Endothelial cell of umbilical vein (primary cell): Measurements from ENCODE around the gene SLC9A3. TPM values are rescaled to one million over a fixed set of nuclear protein-coding genes. Genes with fewer than 3 reads are reported as not detected.

Experiments
- BruUV-seq: library from RNA; stranded (reverse); fragments of 400-500 nt; replicated peaks from 2 replicates; lab custom pipeline; 2021; lab: Mats Ljungman, UMichigan
- CTCF ChIA-PET: fragments of 300-600, 350-600 bp; sonication (Branson Sonifier 250); formaldehyde crosslinking; loops from one replicate; lab custom pipeline; 2021; ENCODE audit warnings: antibody characterized with exemption, inconsistent platforms; lab: Charles Lee
- POLR2A ChIA-PET: fragments of 300-600, 350-600 bp; sonication (Branson Sonifier 250); formaldehyde crosslinking; loops from one replicate; lab custom pipeline; 2021; ENCODE audit warnings: antibody characterized with exemption, inconsistent platforms; lab: Charles Lee
- DNase-seq: peaks from one replicate; pipeline ENCODE4 v3.0.0-alpha.2; 2011; ENCODE audit warnings: low read depth, low spot score
- FAIRE-seq: peaks from 2 replicates; lab custom pipeline; 2011; peaks lifted over from hg19 to GRCh38; lab: Jason Lieb, UNC
- H2AFZ ChIP-seq: 2 replicates; pipeline ENCODE4 v1.6.0; 2012; ENCODE audit warnings: low read depth, low read length, control low read depth, inconsistent platforms
- H3K27ac ChIP-seq: 2 replicates; pipeline ENCODE4 v1.5.1; 2011; ENCODE audit warnings: low read depth, mild to moderate bottlenecking, control low read depth, low read length, moderate library complexity; ENCODE audit not compliant: insufficient read depth
- H3K27me3 ChIP-seq, 2 experiments: 2 replicates each; pipeline versions ENCODE4 v1.6.0 to v1.6.1; 2011; ENCODE audit warnings: low read length in 2 of 2, mixed read lengths in 1 of 2; ENCODE audit not compliant: control insufficient read depth in 2 of 2, insufficient read depth in 2 of 2
- H3K36me3 ChIP-seq, 2 experiments: 2 replicates in 1 of 2; 3 replicates in 1 of 2; pipeline ENCODE4 v1.5.1; 2011; ENCODE audit warnings: low read length in 2 of 2, mild to moderate bottlenecking in 1 of 2, moderate library complexity in 1 of 2; ENCODE audit not compliant: control insufficient read depth in 2 of 2, insufficient read depth in 2 of 2; ENCODE audit errors: extremely low read depth in 1 of 2
- H3K4me1 ChIP-seq: 3 replicates; pipeline ENCODE4 v1.5.1; 2011; ENCODE audit warnings: mild to moderate bottlenecking, low read length; ENCODE audit not compliant: control insufficient read depth, insufficient read depth; ENCODE audit errors: extremely low read depth
- H3K4me2 ChIP-seq: 2 replicates; pipeline ENCODE4 v1.6.1; 2011; ENCODE audit warnings: low read length, control low read depth, mixed read lengths; ENCODE audit not compliant: insufficient read depth
- H3K4me3 ChIP-seq, 3 experiments: fragments of 200-600 bp in 1 of 3; sonication (generic), shearing (Covaris generic) in 1 of 3; replicated peaks in 1 of 3; 2 replicates each; pipeline ENCODE4 v1.5.1; 2011 to 2016; ENCODE audit warnings: control low read depth in 3 of 3, low read length in 3 of 3, mild to moderate bottlenecking in 2 of 3, inconsistent platforms in 1 of 3, low read depth in 1 of 3, moderate library complexity in 1 of 3; ENCODE audit not compliant: insufficient read depth in 1 of 3
- H3K79me2 ChIP-seq: 2 replicates; pipeline ENCODE4 v1.6.0; 2012; ENCODE audit warnings: low read length, inconsistent platforms; ENCODE audit not compliant: control insufficient read depth, insufficient read depth
- H3K9ac ChIP-seq: replicated peaks from 2 replicates; pipeline ENCODE3; 2011; ENCODE audit warnings: low read length, control low read depth; ENCODE audit not compliant: insufficient read depth; ENCODE audit errors: extremely low read depth
- H3K9me1 ChIP-seq: replicated peaks from 3 replicates; pipeline ENCODE4 v1.6.0; 2011; ENCODE audit warnings: mild to moderate bottlenecking, low read length; ENCODE audit not compliant: control insufficient read depth, insufficient read depth; ENCODE audit errors: extremely low read depth
- H3K9me3 ChIP-seq: replicated peaks from 2 replicates; pipeline ENCODE4 v1.5.1; 2012; ENCODE audit warnings: low read length, inconsistent platforms; ENCODE audit not compliant: control insufficient read depth, insufficient read depth
- H4K20me1 ChIP-seq: replicated peaks from 2 replicates; pipeline ENCODE3; 2011; ENCODE audit warnings: mild to moderate bottlenecking, low read length; ENCODE audit not compliant: control insufficient read depth, insufficient read depth; ENCODE audit errors: extremely low read depth
- CTCF ChIP-seq, 2 donors: IDR thresholded peaks; 1 replicate in 1 of 2; 2 replicates in 1 of 2; pipeline ENCODE4 v1.5.1; 2011; ENCODE audit warnings: low read length in 2 of 2, mild to moderate bottlenecking in 2 of 2, moderate library complexity in 2 of 2, control low read depth in 1 of 2, inconsistent platforms in 1 of 2, low read depth in 1 of 2; ENCODE audit not compliant: insufficient read depth in 1 of 2; ENCODE audit errors: extremely low read depth in 1 of 2
- EZH2 ChIP-seq: IDR thresholded peaks from 2 replicates; pipeline ENCODE4 v1.6.1; 2012; ENCODE audit warnings: borderline replicate concordance, low read depth, mild to moderate bottlenecking, moderate library complexity, low read length, inconsistent platforms; ENCODE audit not compliant: severe bottlenecking
- FOS ChIP-seq: IDR thresholded peaks from 2 replicates; pipeline ENCODE4 v1.6.1; 2011; ENCODE audit warnings: mild to moderate bottlenecking, low read length, moderate library complexity, borderline replicate concordance; ENCODE audit not compliant: insufficient read depth
- JUN ChIP-seq: IDR thresholded peaks from 2 replicates; pipeline ENCODE4 v1.6.1; 2011; ENCODE audit warnings: borderline replicate concordance, low read depth; ENCODE audit not compliant: insufficient read length, insufficient read depth
- dilution Hi-C: fragments of 300-500 bp; cut with MboI; formaldehyde crosslinking; loops from one replicate; pipeline ENCODE4 v1.15.0; 2019; ENCODE audit warnings: low sequenced_read_pairs; ENCODE audit not compliant: extremely low pct_ligation_motif_present
- intact Hi-C: fragments of 100-400 bp; cut with micrococcal nuclease; formaldehyde crosslinking; loops from one replicate; pipeline ENCODE4 v1.10.0; 2022
- polyA plus RNA-seq, 4 experiments: library from polyadenylated mRNA; depleted of rRNA in 3 of 4; stranded (reverse) in 3 of 4; unstranded in 1 of 4; fragments of >200 nt; gene quantifications; 2 replicates each; pipeline versions ENCODE4 v1.2.1 to v1.2.3, GENCODE V29; 2011 to 2012; ENCODE audit warnings: missing spikeins in 1 of 4
- total RNA-seq: library from RNA; stranded (reverse); gene quantifications from 2 replicates; pipeline ENCODE4 v1.2.3, GENCODE V29; 2021

Gene SLC9A3
- total and polyA plus RNA-seq, 2 donors (not counting 3 experiments of a cell fraction or from before 2014, with no cell fraction given): 0.79 to 0.82 TPM

GRCh38 chr5:543351-543750, 19.1 kb upstream of the SLC9A3 start:
- H2AFZ ChIP-seq: no peak overlapping the region
- POLR2A ChIA-PET: no interaction called here
- CTCF ChIA-PET: no interaction called here
- no peaks in the 10 kb centered on the region for H3K36me3 ChIP-seq
- dilution Hi-C loops: no loop called here
- H4K20me1 ChIP-seq: no peaks in the 10 kb centered on the region
- H3K9me1 ChIP-seq: no peaks in the 10 kb centered on the region
- DNase-seq (no peak), FAIRE-seq (no peak)
- intact Hi-C loops: no loop called here
- no peaks in the 10 kb centered on the region for H3K79me2 ChIP-seq
- H3K27ac ChIP-seq: no peak overlapping the region
- H3K4me2 ChIP-seq: no peak overlapping the region
- TF ChIP-seq JUN (no peak), CTCF (IDR thresholded peaks at IDR 0.05; ENCODE audit: extremely low read depth in 1 of 2, insufficient read depth in 1 of 2, low read depth in 1 of 2, low read length in 2 of 2) (no peak), EZH2 (no peak), FOS (no peak)
- H3K4me1 ChIP-seq: no peaks in the 10 kb centered on the region
- no TSS peak for BruUV-seq
- H3K4me3 ChIP-seq: no peak overlapping the region
- H3K27me3 ChIP-seq: no peaks in the 10 kb centered on the region
- H3K9me3 ChIP-seq: no peaks in the 10 kb centered on the region
- H3K9ac ChIP-seq: no peak overlapping the region
